ENCODE results near the gene NFKBIL1. TPM values are rescaled to one million over a fixed set of nuclear protein-coding genes. Genes with fewer than 3 reads are reported as not detected.

Gene NFKBIL1
- total and polyA plus RNA-seq, 9 of the 15 experiments (the other 6 are each of a cell fraction or from before 2014, with no cell fraction given): 0.49 to 33.1 (median 7.6) TPM

DNA sequence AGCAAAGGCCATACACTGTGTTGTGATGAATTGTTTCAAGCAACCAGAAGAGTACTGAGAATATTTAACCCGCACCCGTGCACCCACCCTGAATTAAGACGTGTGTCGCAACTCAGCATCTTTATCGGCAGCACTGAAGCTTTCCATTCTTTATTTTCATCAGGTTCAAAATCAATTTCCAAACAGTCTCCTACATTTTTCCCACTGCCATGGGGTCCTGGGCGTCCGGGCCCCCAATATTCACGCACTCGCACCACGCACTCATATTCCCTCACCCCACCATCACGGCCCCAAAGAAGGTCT is 33.0 kb downstream of the NFKBIL1 start (continued):
- no peak for TF ChIP-seq XRCC4 (IDR thresholded peaks at IDR 0.05; ENCODE audit: extremely low read depth, insufficient read depth, insufficient read length)
- no peak for TF ChIP-seq JUNB (CRISPR knock-in tag; conservative IDR thresholded peaks at IDR 0.05)
- TF ChIP-seq BRF1 (IDR thresholded peaks at IDR 0.05; ENCODE audit: borderline replicate concordance, extremely low read depth, insufficient read length): no peak
- TF ChIP-seq TCF7L2 (IDR thresholded peaks at IDR 0.05; ENCODE audit: low read depth, low read length): no peak
- TF ChIP-seq, protein P1, sequence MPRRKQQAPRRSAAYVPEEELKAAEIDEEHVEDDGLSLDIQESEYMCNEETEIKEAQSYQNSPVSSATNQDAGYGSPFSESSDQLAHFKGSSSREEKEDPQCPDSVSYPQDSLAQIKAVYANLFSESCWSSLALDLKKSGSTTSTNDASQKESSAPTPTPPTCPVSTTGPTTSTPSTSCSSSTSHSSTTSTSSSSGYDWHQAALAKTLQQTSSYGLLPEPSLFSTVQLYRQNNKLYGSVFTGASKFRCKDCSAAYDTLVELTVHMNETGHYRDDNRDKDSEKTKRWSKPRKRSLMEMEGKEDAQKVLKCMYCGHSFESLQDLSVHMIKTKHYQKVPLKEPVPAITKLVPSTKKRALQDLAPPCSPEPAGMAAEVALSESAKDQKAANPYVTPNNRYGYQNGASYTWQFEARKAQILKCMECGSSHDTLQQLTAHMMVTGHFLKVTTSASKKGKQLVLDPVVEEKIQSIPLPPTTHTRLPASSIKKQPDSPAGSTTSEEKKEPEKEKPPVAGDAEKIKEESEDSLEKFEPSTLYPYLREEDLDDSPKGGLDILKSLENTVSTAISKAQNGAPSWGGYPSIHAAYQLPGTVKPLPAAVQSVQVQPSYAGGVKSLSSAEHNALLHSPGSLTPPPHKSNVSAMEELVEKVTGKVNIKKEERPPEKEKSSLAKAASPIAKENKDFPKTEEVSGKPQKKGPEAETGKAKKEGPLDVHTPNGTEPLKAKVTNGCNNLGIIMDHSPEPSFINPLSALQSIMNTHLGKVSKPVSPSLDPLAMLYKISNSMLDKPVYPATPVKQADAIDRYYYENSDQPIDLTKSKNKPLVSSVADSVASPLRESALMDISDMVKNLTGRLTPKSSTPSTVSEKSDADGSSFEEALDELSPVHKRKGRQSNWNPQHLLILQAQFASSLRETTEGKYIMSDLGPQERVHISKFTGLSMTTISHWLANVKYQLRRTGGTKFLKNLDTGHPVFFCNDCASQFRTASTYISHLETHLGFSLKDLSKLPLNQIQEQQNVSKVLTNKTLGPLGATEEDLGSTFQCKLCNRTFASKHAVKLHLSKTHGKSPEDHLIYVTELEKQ (CRISPR knock-in tag; IDR thresholded peaks at IDR 0.05): no peak
- TF ChIP-seq BDP1 (IDR thresholded peaks at IDR 0.05; ENCODE audit: insufficient read depth, insufficient read length): no peak
- TF ChIP-seq NFRKB (IDR thresholded peaks at IDR 0.05; ENCODE audit: low read depth): no peak
- TF ChIP-seq CEBPB (tag; IDR thresholded peaks at IDR 0.05): peak; percentile 88
- no peak for TF ChIP-seq FOXA3 (CRISPR knock-in tag; conservative IDR thresholded peaks at IDR 0.05 in 1 of 2, IDR thresholded peaks at IDR 0.05 in 1 of 2)
- no peak for TF ChIP-seq MEF2A (IDR thresholded peaks at IDR 0.05; ENCODE audit: control insufficient read depth, low read depth, low read length)
- no peak for TF ChIP-seq RBFOX2 (IDR thresholded peaks at IDR 0.05; ENCODE audit: low read depth, low read length)
- TF ChIP-seq NR2C1 (IDR thresholded peaks at IDR 0.05): no peak
- TF ChIP-seq NR2C1 (tag; IDR thresholded peaks at IDR 0.05): no peak
- TF ChIP-seq ETV5 (CRISPR knock-in tag; IDR thresholded peaks at IDR 0.05; ENCODE audit: low read depth): no peak
- no peak for TF ChIP-seq TOE1 (IDR thresholded peaks at IDR 0.05; ENCODE audit: borderline replicate concordance)
- TF ChIP-seq TOE1 (CRISPR knock-in tag; IDR thresholded peaks at IDR 0.05; ENCODE audit: borderline replicate concordance, low read depth): no peak
- 0 out of 2 replicates have a peak, but pooled peaks have one; percentile 37 for TF ChIP-seq ZNF830 (CRISPR knock-in tag; IDR thresholded peaks at IDR 0.05)
- TF ChIP-seq, protein P2, sequence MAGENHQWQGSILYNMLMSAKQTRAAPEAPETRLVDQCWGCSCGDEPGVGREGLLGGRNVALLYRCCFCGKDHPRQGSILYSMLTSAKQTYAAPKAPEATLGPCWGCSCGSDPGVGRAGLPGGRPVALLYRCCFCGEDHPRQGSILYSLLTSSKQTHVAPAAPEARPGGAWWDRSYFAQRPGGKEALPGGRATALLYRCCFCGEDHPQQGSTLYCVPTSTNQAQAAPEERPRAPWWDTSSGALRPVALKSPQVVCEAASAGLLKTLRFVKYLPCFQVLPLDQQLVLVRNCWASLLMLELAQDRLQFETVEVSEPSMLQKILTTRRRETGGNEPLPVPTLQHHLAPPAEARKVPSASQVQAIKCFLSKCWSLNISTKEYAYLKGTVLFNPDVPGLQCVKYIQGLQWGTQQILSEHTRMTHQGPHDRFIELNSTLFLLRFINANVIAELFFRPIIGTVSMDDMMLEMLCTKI (IDR thresholded peaks at IDR 0.05; ENCODE audit: partially characterized antibody): no peak
